GM21619 (cell line): ENCODE data around the gene PRDM7.
"Not testable (repeated sequence)": the region's sequence is repeated elsewhere in the genome, so short reads cannot be mapped to it uniquely, and the experiment has no call there.

ENCODE experiments used
- ATAC-seq: cut with Tn5 transposase; IDR thresholded peaks from one replicate; pipeline ENCODE4 v1.9.1; 2021; ENCODE audit not compliant: unreplicated experiment

The PRDM7 gene

GRCh38 chr16:90077240-90077756 is at the start of gene PRDM7:
TSS of gene PRDM7 (minus strand) at chr16:90077331. CDS start at chr16:90075910, 1,421 bp downstream.
- ATAC-seq = peak; percentile 89

- not testable (repeated sequence) for ATAC-seq
These were observed 44.7 kb upstream of the PRDM7 start for GRCh38 chr16:90121846-90122245.

GRCh38 chr16:90107617-90108016 is 30.5 kb upstream of the PRDM7 start:
- not testable (repeated sequence) for ATAC-seq

- not testable (repeated sequence) for ATAC-seq
These were observed 29.9 kb upstream of the PRDM7 start for GRCh38 chr16:90107060-90107459.

- not testable (repeated sequence) for ATAC-seq
These were observed 29.1 kb upstream of the PRDM7 start for GRCh38 chr16:90106271-90106670.

GRCh38 chr16:90104725-90105124 is 27.6 kb upstream of the PRDM7 start:
- not testable (repeated sequence) for ATAC-seq

- ATAC-seq = not testable (repeated sequence)
These were observed 25.2 kb upstream of the PRDM7 start for GRCh38 chr16:90102086-90102884.

- ATAC-seq = not testable (repeated sequence)
These were observed 24.2 kb upstream of the PRDM7 start for GRCh38 chr16:90101332-90101731.

- not testable (repeated sequence) for ATAC-seq
These were observed 23.7 kb upstream of the PRDM7 start for GRCh38 chr16:90100790-90101189.

GRCh38 chr16:90100229-90100628 is 23.1 kb upstream of the PRDM7 start:
- ATAC-seq = not testable (repeated sequence)

- not testable (repeated sequence) for ATAC-seq
These were observed 21.8 kb upstream of the PRDM7 start for GRCh38 chr16:90098936-90099335.

- not testable (repeated sequence) for ATAC-seq
These were observed 20.0 kb upstream of the PRDM7 start for GRCh38 chr16:90097010-90097684.

GRCh38 chr16:90094791-90095190 is 17.7 kb upstream of the PRDM7 start:
- ATAC-seq = not testable (repeated sequence)

GRCh38 chr16:90094296-90094695 is 17.2 kb upstream of the PRDM7 start:
- not testable (repeated sequence) for ATAC-seq

- not testable (repeated sequence) for ATAC-seq
These were observed 16.7 kb upstream of the PRDM7 start for GRCh38 chr16:90093799-90094198.

- not testable (repeated sequence) for ATAC-seq
These were observed 15.7 kb upstream of the PRDM7 start for GRCh38 chr16:90092781-90093180.

- no peak for ATAC-seq
These were observed 7.3 kb upstream of the PRDM7 start for GRCh38 chr16:90084215-90084950.

- no peak for ATAC-seq
These were observed 6.0 kb upstream of the PRDM7 start for GRCh38 chr16:90083139-90083538.

- no peak for ATAC-seq
These were observed 4.5 kb upstream of the PRDM7 start for GRCh38 chr16:90081606-90081970.

GRCh38 chr16:90078579-90078895 is 1.4 kb upstream of the PRDM7 start:
- ATAC-seq = no peak
